ENCODE measurements around the gene IQCH. TPM values are rescaled to one million over a fixed set of nuclear protein-coding genes. Genes with fewer than 3 reads are reported as not detected.

IQCH gene
- total and polyA plus RNA-seq, 2 of the 4 experiments (the other 2 are of a cell fraction): 0.60 to 2.5 TPM

DNA sequence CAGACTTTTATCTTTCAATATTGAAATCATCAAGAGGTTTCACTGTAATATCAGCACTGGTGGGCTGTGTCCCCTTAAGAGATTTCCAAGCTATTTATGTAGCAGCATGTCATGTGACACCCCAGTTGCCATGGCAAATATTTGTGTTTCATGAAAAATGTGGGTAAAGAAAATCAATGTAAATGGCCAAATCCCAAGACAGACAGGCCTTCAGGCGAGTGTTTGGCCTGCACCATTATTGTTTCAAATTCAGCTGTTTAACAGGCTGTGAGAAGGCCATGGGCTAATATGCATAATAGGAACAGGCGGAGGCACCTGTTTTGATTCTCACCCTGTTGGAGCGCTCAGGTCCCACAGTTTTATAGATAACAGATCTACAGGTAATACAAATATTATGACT is 104.2 kb downstream of the IQCH start:
- no peaks in the 10 kb centered on the region for H3K79me1 ChIP-seq (ENCODE audit: low read depth in 1 of 2, low read length in 2 of 2)
- H3K27ac ChIP-seq (ENCODE audit: insufficient read depth, low read length): no peak overlapping the region
- H3K4me2 ChIP-seq (ENCODE audit: low read depth, low read length): no peak overlapping the region
- in situ Hi-C loops (cut with MboI; ENCODE audit: low sequenced_read_pairs) (no loop called here), intact Hi-C loops (cut with micrococcal nuclease) (no loop called here), dilution Hi-C loops (cut with HindIII; ENCODE audit: low sequenced_read_pairs, unreplicated experiment) (no loop called here)
- H4K91ac ChIP-seq (ENCODE audit: insufficient read depth, low read depth, low read length): no peak overlapping the region
- H3K14ac ChIP-seq (replicated peaks; ENCODE audit: low read depth, low read length): no peak overlapping the region
- CTCF ChIA-PET: no interaction called here
- H3K27me3 ChIP-seq (ENCODE audit: control insufficient read depth, insufficient read depth, low read length): peaks cover 2% of the 10 kb centered on the region
- no peak overlapping the region for H2BK20ac ChIP-seq (ENCODE audit: low read depth, low read length)
- no peaks in the 10 kb centered on the region for H4K20me1 ChIP-seq (ENCODE audit: insufficient read depth, low read length)
- no peak overlapping the region for H3K4me3 ChIP-seq (ENCODE audit: insufficient read depth, low read depth, low read length)
- H3K9me1 ChIP-seq (ENCODE audit: insufficient read depth, low read length): no peaks in the 10 kb centered on the region; the same call in 1 of the 2 replicates
- H3K36me3 ChIP-seq (ENCODE audit: control insufficient read depth, insufficient read depth, low read length): no peaks in the 10 kb centered on the region
- POLR2A ChIA-PET (ENCODE audit: unreplicated experiment): no interaction called here
- no peak overlapping the region for H3K23ac ChIP-seq (ENCODE audit: low read depth, low read length)
- no peak for DNase-seq
- H2AK5ac ChIP-seq (ENCODE audit: low read depth, low read length): no peak overlapping the region
- no peak overlapping the region for H2BK120ac ChIP-seq (ENCODE audit: low read depth, low read length)
- no peak overlapping the region for H2AK9ac ChIP-seq (replicated peaks; ENCODE audit: low read depth, low read length, poor library complexity)
- TF ChIP-seq RAD21 (IDR thresholded peaks at IDR 0.05; ENCODE audit: low read length) (no peak), NFE2L2 (IDR thresholded peaks at IDR 0.05; ENCODE audit: low read depth, low read length) (no peak), SMC3 (IDR thresholded peaks at IDR 0.05; ENCODE audit: low read depth, low read length) (no peak), BHLHE40 (IDR thresholded peaks at IDR 0.05; ENCODE audit: low read depth, low read length) (no peak), RFX5 (IDR thresholded peaks at IDR 0.05; ENCODE audit: low read depth, low read length) (no peak), FOS (IDR thresholded peaks at IDR 0.05; ENCODE audit: low read depth, low read length) (no peak)
- TF ChIP-seq, protein P1, sequence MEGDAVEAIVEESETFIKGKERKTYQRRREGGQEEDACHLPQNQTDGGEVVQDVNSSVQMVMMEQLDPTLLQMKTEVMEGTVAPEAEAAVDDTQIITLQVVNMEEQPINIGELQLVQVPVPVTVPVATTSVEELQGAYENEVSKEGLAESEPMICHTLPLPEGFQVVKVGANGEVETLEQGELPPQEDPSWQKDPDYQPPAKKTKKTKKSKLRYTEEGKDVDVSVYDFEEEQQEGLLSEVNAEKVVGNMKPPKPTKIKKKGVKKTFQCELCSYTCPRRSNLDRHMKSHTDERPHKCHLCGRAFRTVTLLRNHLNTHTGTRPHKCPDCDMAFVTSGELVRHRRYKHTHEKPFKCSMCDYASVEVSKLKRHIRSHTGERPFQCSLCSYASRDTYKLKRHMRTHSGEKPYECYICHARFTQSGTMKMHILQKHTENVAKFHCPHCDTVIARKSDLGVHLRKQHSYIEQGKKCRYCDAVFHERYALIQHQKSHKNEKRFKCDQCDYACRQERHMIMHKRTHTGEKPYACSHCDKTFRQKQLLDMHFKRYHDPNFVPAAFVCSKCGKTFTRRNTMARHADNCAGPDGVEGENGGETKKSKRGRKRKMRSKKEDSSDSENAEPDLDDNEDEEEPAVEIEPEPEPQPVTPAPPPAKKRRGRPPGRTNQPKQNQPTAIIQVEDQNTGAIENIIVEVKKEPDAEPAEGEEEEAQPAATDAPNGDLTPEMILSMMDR (conservative IDR thresholded peaks at IDR 0.05; ENCODE audit: low read depth, low read length): no peak
- no peak overlapping the region for H2BK15ac ChIP-seq (ENCODE audit: low read depth, low read length)
- H2BK5ac ChIP-seq (ENCODE audit: low read depth, low read length, poor library complexity, severe bottlenecking): no peak overlapping the region
- no peak overlapping the region for H4K8ac ChIP-seq (ENCODE audit: low read depth in 2 of 2, low read length in 2 of 2)
- no TSS peak for BruUV-seq (replicated peaks)
- H2AFZ ChIP-seq (replicated peaks; ENCODE audit: low read length, poor library complexity): no peak overlapping the region
- H3K4me1 ChIP-seq (ENCODE audit: control insufficient read depth, insufficient read depth, low read length): no peaks in the 10 kb centered on the region
- no peak overlapping the region for H3K18ac ChIP-seq (ENCODE audit: low read depth, low read length)
- H3K4ac ChIP-seq (ENCODE audit: low read depth, low read length): no peak overlapping the region
- no peak overlapping the region for H3K56ac ChIP-seq (ENCODE audit: extremely low read depth, insufficient read depth, low read length)
- no peaks in the 10 kb centered on the region for H3K9me3 ChIP-seq (ENCODE audit: control insufficient read depth, insufficient read depth, low read length)
- no peak overlapping the region for H3K9ac ChIP-seq (ENCODE audit: low read depth, low read length)
- H4K5ac ChIP-seq (ENCODE audit: low read depth, low read length): no peak overlapping the region
- no CpG with 5 or more reads among the region's 3 CpGs for WGBS, 2 experiments (ENCODE audit: extremely low coverage in 2 of 2, insufficient read length in 1 of 2)
- no peak for ATAC-seq (ENCODE audit: low read depth)
